ENCODE measurements around the gene HIVEP3.
A peak's percentile ranks its signal among the peaks of the same experiment; 100 is the strongest.

The HIVEP3 gene

GRCh38 chr1:41892301-41892781, 26.4 kb downstream of the HIVEP3 start:
- H4K5ac ChIP-seq (ENCODE audit: low read length) = no peak overlapping the region
- H3K79me1 ChIP-seq (ENCODE audit: low read length) = no peaks in the 10 kb centered on the region
- no peak overlapping the region for H4K8ac ChIP-seq (ENCODE audit: low read depth, low read length)
- no peak for DNase-seq
- H2BK120ac ChIP-seq (ENCODE audit: low read depth, low read length) = no peak overlapping the region
- H2BK15ac ChIP-seq (replicated peaks; ENCODE audit: low read depth) = no peak overlapping the region
- H3K27me3 ChIP-seq (ENCODE audit: insufficient read depth, low read length, poor library complexity) = no peaks in the 10 kb centered on the region
- no peaks in the 10 kb centered on the region for H3K79me2 ChIP-seq (ENCODE audit: control insufficient read depth, insufficient read depth, low read length)
- H3K4me1 ChIP-seq (ENCODE audit: control insufficient read depth, low read depth, low read length) = no peaks in the 10 kb centered on the region
- no peak overlapping the region for H3K4me3 ChIP-seq (ENCODE audit: low read length)
- no peaks in the 10 kb centered on the region for H3K36me3 ChIP-seq (ENCODE audit: control insufficient read depth, insufficient read depth, low read length)
- H3K4ac ChIP-seq (ENCODE audit: low read depth, low read length) = no peak overlapping the region
- H3K56ac ChIP-seq (ENCODE audit: low read length) = no peak overlapping the region
- no peak overlapping the region for H3K18ac ChIP-seq (ENCODE audit: low read length)
- H3K27ac ChIP-seq (ENCODE audit: low read depth, low read length) = no peak overlapping the region
- no peak overlapping the region for H2BK5ac ChIP-seq (ENCODE audit: low read length)
- no peak overlapping the region for H3K4me2 ChIP-seq (ENCODE audit: low read length)
- no peak overlapping the region for H3K9ac ChIP-seq (ENCODE audit: low read length)
- H2AK5ac ChIP-seq (ENCODE audit: low read length) = no peak overlapping the region
- no peak overlapping the region for H3K23ac ChIP-seq (ENCODE audit: low read length)
- WGBS (ENCODE audit: extremely low coverage, insufficient coverage, low lambda C conversion rate) = no CpG with 5 or more reads among the region's 5 CpGs

DNA sequence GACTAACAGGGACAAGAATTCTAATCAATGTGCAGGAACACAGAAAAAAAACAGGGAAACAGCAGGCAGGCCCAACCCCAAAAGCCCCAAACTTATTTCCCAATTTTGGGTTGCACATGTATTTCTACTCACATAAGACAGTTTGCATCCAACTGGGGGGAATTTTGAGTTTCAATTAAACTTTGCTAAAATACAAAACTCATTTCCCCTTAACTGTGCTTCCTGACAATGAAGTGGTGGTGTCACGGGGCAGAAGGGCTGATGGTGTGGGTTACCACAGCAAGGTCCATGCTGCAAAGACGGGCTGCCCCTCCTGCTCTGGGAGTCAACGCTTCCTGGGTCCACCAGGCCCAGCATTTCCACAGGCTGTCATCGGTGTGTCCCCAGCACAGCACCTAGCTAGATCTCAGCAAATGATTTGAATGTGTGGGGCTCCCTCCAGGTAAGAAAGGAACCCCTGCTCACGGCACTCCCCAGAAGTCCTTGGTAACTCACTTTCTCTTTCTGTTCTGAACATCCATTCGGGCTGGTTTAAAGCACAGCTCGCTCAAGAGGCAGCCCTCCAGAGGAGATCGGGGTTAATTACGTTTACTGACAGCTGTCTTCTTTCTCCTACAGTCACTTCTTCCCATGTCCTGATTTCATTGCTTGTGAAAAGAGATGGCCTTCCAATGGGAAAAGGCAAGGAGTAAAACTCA, 27.4 kb downstream of the HIVEP3 start:
- Histone ChIP-seq H3K4ac (ENCODE audit: low read depth, low read length) (no peak overlapping the region), H3K4me3 (ENCODE audit: low read length) (no peak overlapping the region), H2AK5ac (ENCODE audit: low read length) (no peak overlapping the region), H2BK5ac (ENCODE audit: low read length) (no peak overlapping the region), H3K9ac (ENCODE audit: low read length) (no peak overlapping the region), H3K27me3 (ENCODE audit: insufficient read depth, low read length, poor library complexity) (no peaks in the 10 kb centered on the region), H3K79me2 (ENCODE audit: control insufficient read depth, insufficient read depth, low read length) (no peaks in the 10 kb centered on the region), H3K18ac (ENCODE audit: low read length) (no peak overlapping the region), H4K8ac (ENCODE audit: low read depth, low read length) (no peak overlapping the region), H3K23ac (ENCODE audit: low read length) (no peak overlapping the region), H2BK15ac (replicated peaks; ENCODE audit: low read depth) (no peak overlapping the region), H3K4me1 (ENCODE audit: control insufficient read depth, low read depth, low read length) (no peaks in the 10 kb centered on the region), H2BK120ac (ENCODE audit: low read depth, low read length) (no peak overlapping the region), H3K36me3 (ENCODE audit: control insufficient read depth, insufficient read depth, low read length) (no peaks in the 10 kb centered on the region), H3K4me2 (ENCODE audit: low read length) (no peak overlapping the region), H3K79me1 (ENCODE audit: low read length) (no peaks in the 10 kb centered on the region), H3K56ac (ENCODE audit: low read length) (no peak overlapping the region), H4K5ac (ENCODE audit: low read length) (no peak overlapping the region), H3K27ac (ENCODE audit: low read depth, low read length) (no peak overlapping the region)
- no CpG with 5 or more reads among the region's 9 CpGs for WGBS (ENCODE audit: extremely low coverage, insufficient coverage, low lambda C conversion rate)
- DNase-seq = peak; percentile 38

- Histone ChIP-seq H3K79me2 (ENCODE audit: control insufficient read depth, insufficient read depth, low read length) (no peaks in the 10 kb centered on the region), H2BK5ac (ENCODE audit: low read length) (no peak overlapping the region), H2BK120ac (ENCODE audit: low read depth, low read length) (no peak overlapping the region), H2BK15ac (replicated peaks; ENCODE audit: low read depth) (no peak overlapping the region), H3K4me2 (ENCODE audit: low read length) (no peak overlapping the region), H3K36me3 (ENCODE audit: control insufficient read depth, insufficient read depth, low read length) (no peaks in the 10 kb centered on the region), H4K8ac (ENCODE audit: low read depth, low read length) (no peak overlapping the region), H4K5ac (ENCODE audit: low read length) (no peak overlapping the region), H3K27me3 (ENCODE audit: insufficient read depth, low read length, poor library complexity) (no peaks in the 10 kb centered on the region), H3K4me1 (ENCODE audit: control insufficient read depth, low read depth, low read length) (no peaks in the 10 kb centered on the region), H3K27ac (ENCODE audit: low read depth, low read length) (no peak overlapping the region), H3K56ac (ENCODE audit: low read length) (no peak overlapping the region), H3K9ac (ENCODE audit: low read length) (no peak overlapping the region), H3K4ac (ENCODE audit: low read depth, low read length) (no peak overlapping the region), H3K18ac (ENCODE audit: low read length) (no peak overlapping the region), H3K4me3 (ENCODE audit: low read length) (no peak overlapping the region), H2AK5ac (ENCODE audit: low read length) (no peak overlapping the region), H3K79me1 (ENCODE audit: low read length) (no peaks in the 10 kb centered on the region), H3K23ac (ENCODE audit: low read length) (no peak overlapping the region)
- DNase-seq = no peak
- WGBS (ENCODE audit: extremely low coverage, insufficient coverage, low lambda C conversion rate) = no CpG with 5 or more reads among the region's 6 CpGs
Observed at GRCh38 chr1:41890825-41891198, 27.9 kb downstream of the HIVEP3 start.

DNA sequence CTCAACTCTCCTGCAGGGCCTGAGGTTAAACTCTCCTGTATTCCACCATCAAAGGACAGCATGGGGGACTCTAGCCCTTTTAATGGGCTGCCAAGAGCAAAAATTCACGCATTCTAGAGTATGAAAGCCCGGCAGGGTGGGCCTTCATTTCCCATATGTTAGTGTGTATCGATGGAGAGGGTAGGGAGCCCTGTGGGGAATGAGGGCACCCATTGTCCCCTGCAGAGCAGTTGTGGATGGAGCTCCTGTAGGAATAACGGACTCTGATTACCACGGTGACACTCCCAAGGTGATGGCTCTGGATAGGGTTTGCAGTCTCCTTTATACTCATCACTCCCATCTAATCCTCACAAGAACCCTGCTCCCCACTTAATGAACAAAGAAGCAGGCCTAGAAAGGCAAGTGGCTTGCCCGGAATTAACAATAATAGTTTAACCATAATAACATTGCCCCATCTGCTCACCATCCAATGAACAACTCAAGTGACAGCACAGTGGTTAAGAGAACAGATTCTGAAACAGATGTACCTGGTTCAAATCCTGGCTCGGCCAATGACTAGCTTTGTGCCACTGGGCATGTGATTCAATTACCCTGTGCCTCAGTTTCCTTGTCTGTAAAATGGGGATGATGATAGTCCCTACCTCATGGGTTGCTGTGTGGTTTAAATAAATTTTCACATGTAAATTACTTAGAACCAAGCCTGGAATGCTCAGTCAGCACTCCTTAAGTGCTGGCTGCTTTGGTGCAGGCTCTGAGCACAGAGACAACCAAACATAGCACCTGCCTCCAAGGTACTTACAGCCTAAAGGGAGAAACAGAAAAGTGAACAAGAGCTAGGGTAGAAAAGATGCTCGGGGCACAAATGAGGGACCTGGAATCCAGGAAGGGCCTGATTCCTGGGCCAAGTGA, 29.0 kb downstream of the HIVEP3 start:
- Histone ChIP-seq H4K8ac (ENCODE audit: low read depth, low read length) (no peak overlapping the region), H3K27ac (ENCODE audit: low read depth, low read length) (no peak overlapping the region), H3K27me3 (ENCODE audit: insufficient read depth, low read length, poor library complexity) (no peaks in the 10 kb centered on the region), H3K56ac (ENCODE audit: low read length) (no peak overlapping the region), H2BK5ac (ENCODE audit: low read length) (no peak overlapping the region), H3K79me1 (ENCODE audit: low read length) (no peaks in the 10 kb centered on the region), H2AK5ac (ENCODE audit: low read length) (no peak overlapping the region), H3K4ac (ENCODE audit: low read depth, low read length) (no peak overlapping the region), H2BK120ac (ENCODE audit: low read depth, low read length) (no peak overlapping the region), H3K9ac (ENCODE audit: low read length) (no peak overlapping the region), H3K79me2 (ENCODE audit: control insufficient read depth, insufficient read depth, low read length) (no peaks in the 10 kb centered on the region), H3K4me3 (ENCODE audit: low read length) (no peak overlapping the region), H3K4me2 (ENCODE audit: low read length) (no peak overlapping the region), H3K4me1 (ENCODE audit: control insufficient read depth, low read depth, low read length) (no peaks in the 10 kb centered on the region), H3K23ac (ENCODE audit: low read length) (no peak overlapping the region), H2BK15ac (replicated peaks; ENCODE audit: low read depth) (no peak overlapping the region), H4K5ac (ENCODE audit: low read length) (no peak overlapping the region), H3K18ac (ENCODE audit: low read length) (no peak overlapping the region), H3K36me3 (ENCODE audit: control insufficient read depth, insufficient read depth, low read length) (no peaks in the 10 kb centered on the region)
- no peak for DNase-seq
- WGBS (ENCODE audit: extremely low coverage, insufficient coverage, low lambda C conversion rate) = no CpG with 5 or more reads among the region's 8 CpGs

- Histone ChIP-seq H3K79me1 (ENCODE audit: low read length) (no peaks in the 10 kb centered on the region), H3K79me2 (ENCODE audit: control insufficient read depth, insufficient read depth, low read length) (no peaks in the 10 kb centered on the region), H3K36me3 (ENCODE audit: control insufficient read depth, insufficient read depth, low read length) (no peaks in the 10 kb centered on the region), H3K27ac (ENCODE audit: low read depth, low read length) (no peak overlapping the region), H3K23ac (ENCODE audit: low read length) (no peak overlapping the region), H3K9ac (ENCODE audit: low read length) (no peak overlapping the region), H2BK120ac (ENCODE audit: low read depth, low read length) (no peak overlapping the region), H2BK5ac (ENCODE audit: low read length) (no peak overlapping the region), H3K56ac (ENCODE audit: low read length) (no peak overlapping the region), H4K5ac (ENCODE audit: low read length) (no peak overlapping the region), H3K4me3 (ENCODE audit: low read length) (no peak overlapping the region), H3K18ac (ENCODE audit: low read length) (no peak overlapping the region), H2BK15ac (replicated peaks; ENCODE audit: low read depth) (no peak overlapping the region), H3K4me1 (ENCODE audit: control insufficient read depth, low read depth, low read length) (no peaks in the 10 kb centered on the region), H3K4me2 (ENCODE audit: low read length) (no peak overlapping the region), H2AK5ac (ENCODE audit: low read length) (no peak overlapping the region), H3K27me3 (ENCODE audit: insufficient read depth, low read length, poor library complexity) (no peaks in the 10 kb centered on the region), H4K8ac (ENCODE audit: low read depth, low read length) (no peak overlapping the region), H3K4ac (ENCODE audit: low read depth, low read length) (no peak overlapping the region)
- 98% methylated on average over 4 of the region's 4 CpGs for WGBS (ENCODE audit: extremely low coverage, insufficient coverage, low lambda C conversion rate)
- DNase-seq = no peak
Observed at GRCh38 chr1:41888756-41889155, 30.0 kb downstream of the HIVEP3 start.
